ENCODE measurements around the gene ADGRD1. TPM values are rescaled to one million over a fixed set of nuclear protein-coding genes. Genes with fewer than 3 reads are reported as not detected.
A peak's percentile ranks its signal among the peaks of the same experiment; 100 is the strongest.

ADGRD1 gene
- total RNA-seq, 1 donor from 2014 or later: 4.1 TPM

- DNase-seq (ENCODE audit: low spot score): no peak
These were observed 181.0 kb downstream of the ADGRD1 start for GRCh38 chr12:131134523-131135310.

GRCh38 chr12:131135311-131135785 lies 181.6 kb downstream of the ADGRD1 start:
- DNase-seq (ENCODE audit: low spot score): no peak

- no peak for DNase-seq (ENCODE audit: low spot score)
These were observed 182.3 kb downstream of the ADGRD1 start for GRCh38 chr12:131135786-131136538.

- no peak for DNase-seq (ENCODE audit: low spot score)
These were observed 182.8 kb downstream of the ADGRD1 start for GRCh38 chr12:131136539-131136872.

GRCh38 chr12:131137009-131137835 lies 183.5 kb downstream of the ADGRD1 start:
- no peak for DNase-seq (ENCODE audit: low spot score)

GRCh38 chr12:131137836-131138637 lies 184.3 kb downstream of the ADGRD1 start:
- peak; percentile 76 for DNase-seq (ENCODE audit: low spot score)

- DNase-seq (ENCODE audit: low spot score): no peak
These were observed 185.1 kb downstream of the ADGRD1 start for GRCh38 chr12:131138638-131139362.

- no peak for DNase-seq (ENCODE audit: low spot score)
These were observed 185.8 kb downstream of the ADGRD1 start for GRCh38 chr12:131139363-131140068.

- DNase-seq (ENCODE audit: low spot score): no peak
These were observed 186.3 kb downstream of the ADGRD1 start for GRCh38 chr12:131140069-131140435.

GRCh38 chr12:131140697-131141096 lies 187.0 kb downstream of the ADGRD1 start:
- DNase-seq (ENCODE audit: low spot score): no peak

GRCh38 chr12:131141514-131141913 lies 187.8 kb downstream of the ADGRD1 start:
- no peak for DNase-seq (ENCODE audit: low spot score)

- DNase-seq (ENCODE audit: low spot score): peak; percentile 67
These were observed 189.4 kb downstream of the ADGRD1 start for GRCh38 chr12:131142891-131143657.

GRCh38 chr12:131146173-131146675 lies 192.5 kb downstream of the ADGRD1 start:
- peak; percentile 65 for DNase-seq (ENCODE audit: low spot score)

- DNase-seq (ENCODE audit: low spot score): no peak
These were observed 193.6 kb downstream of the ADGRD1 start for GRCh38 chr12:131147293-131147692.

GRCh38 chr12:131147894-131148293 lies 194.2 kb downstream of the ADGRD1 start:
- DNase-seq (ENCODE audit: low spot score): no peak

GRCh38 chr12:131151558-131152345 lies 198.0 kb downstream of the ADGRD1 start:
- DNase-seq (ENCODE audit: low spot score): no peak

- no peak for DNase-seq (ENCODE audit: low spot score)
These were observed 198.9 kb downstream of the ADGRD1 start for GRCh38 chr12:131152587-131152986.

GRCh38 chr12:131153016-131153415 lies 199.3 kb downstream of the ADGRD1 start:
- no peak for DNase-seq (ENCODE audit: low spot score)
